Activated naive CD4-positive, alpha-beta T cell treated with anti-CD3 and anti-CD28 coated beads for 36 hours (primary cell): ENCODE measurements around the gene KCNC2. TPM values are rescaled to one million over a fixed set of nuclear protein-coding genes. Genes with fewer than 3 reads are reported as not detected.
"Not testable (repeated sequence)": the region's sequence is repeated elsewhere in the genome, so short reads cannot be mapped to it uniquely, and the experiment has no call there.

Source experiments
- CTCF ChIA-PET: fragments of 350-600 bp; sonication (Branson Sonifier 250); formaldehyde crosslinking; loops from one replicate; lab custom pipeline; 2021; ENCODE audit warnings: antibody characterized with exemption; lab: Charles Lee
- DNase-seq: peaks from one replicate; pipeline ENCODE4 v3.0.0-alpha.2; 2020
- H3K27ac Mint-ChIP-seq: one replicate; pipeline ENCODE4 v1.8.0; 2021; ENCODE audit warnings: mild to moderate bottlenecking, mixed read lengths
- H3K27me3 Mint-ChIP-seq: one replicate; pipeline ENCODE4 v1.8.0; 2021; ENCODE audit warnings: low read depth, mixed read lengths
- H3K36me3 Mint-ChIP-seq: one replicate; pipeline ENCODE4 v1.8.0; 2021; ENCODE audit warnings: low read depth, mixed read lengths
- H3K4me1 Mint-ChIP-seq: one replicate; pipeline ENCODE4 v1.8.0; 2021; ENCODE audit warnings: low read depth, mixed read lengths
- H3K4me3 Mint-ChIP-seq: one replicate; pipeline ENCODE4 v1.8.0; 2021; ENCODE audit warnings: mild to moderate bottlenecking, moderate library complexity, mixed read lengths
- H3K9me3 Mint-ChIP-seq: one replicate; pipeline ENCODE4 v1.8.0; 2021; ENCODE audit warnings: mixed read lengths
- intact Hi-C: fragments of 100-400 bp; cut with micrococcal nuclease; formaldehyde crosslinking; loops from one replicate; pipeline ENCODE4 v1.15.1; 2023
- total RNA-seq, 2 experiments: library from RNA; stranded (reverse); gene quantifications; one replicate each; pipeline ENCODE4 v1.2.3, GENCODE V29; 2021

The KCNC2 gene
- total RNA-seq, 2 experiments from 2014 or later = not detected

DNA sequence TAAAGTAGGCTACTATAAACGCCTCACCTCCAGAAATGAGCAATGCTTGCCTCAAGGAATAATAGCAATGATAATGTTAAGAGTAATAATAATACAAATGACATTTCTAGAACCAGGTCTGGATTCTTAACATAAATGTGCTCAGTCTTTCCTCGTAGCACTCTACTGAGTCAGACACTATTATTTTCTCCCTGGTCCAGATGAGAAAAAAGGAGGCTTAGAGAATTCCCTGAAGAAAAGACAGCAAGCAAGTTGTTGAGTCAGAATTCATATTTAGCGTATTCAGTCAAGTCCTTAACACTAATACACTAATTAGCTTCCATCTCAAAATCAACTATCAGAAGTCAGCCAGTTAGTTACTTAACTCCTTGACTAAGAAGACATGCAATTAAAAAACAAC is 13.2 kb downstream of the KCNC2 start:
- Mint-ChIP-seq H3K9me3 (no peaks in the 10 kb centered on the region), H3K4me3 (no peak overlapping the region), H3K4me1 (peaks cover 5% of the 10 kb centered on the region), H3K36me3 (no peaks in the 10 kb centered on the region), H3K27me3 (peaks cover 10% of the 10 kb centered on the region), H3K27ac (no peak overlapping the region)
- CTCF ChIA-PET = no interaction called here
- intact Hi-C loops = no loop called here
- no peak for DNase-seq

DNA sequence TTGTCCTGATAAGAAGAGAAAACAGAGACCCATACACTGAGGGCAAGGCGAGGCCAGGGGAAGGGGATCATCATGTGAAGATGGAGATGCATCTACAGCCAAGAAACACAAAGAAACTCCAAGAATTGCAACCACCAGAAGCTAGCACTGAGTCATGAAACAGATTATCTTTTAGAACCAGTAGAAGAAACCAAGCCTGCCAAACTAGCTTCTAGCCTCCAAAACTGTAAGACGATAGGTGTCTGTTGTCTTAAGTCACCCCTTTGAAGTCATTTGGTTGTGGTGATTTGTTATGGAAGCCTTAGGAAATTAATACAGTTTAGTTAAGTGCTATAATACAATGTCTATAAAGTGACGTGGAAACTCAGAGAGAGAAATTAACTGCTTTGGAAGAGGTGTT is 15.4 kb downstream of the KCNC2 start:
- intact Hi-C loops = no loop called here
- H3K4me1 Mint-ChIP-seq = no peaks in the 10 kb centered on the region
- H3K9me3 Mint-ChIP-seq = no peaks in the 10 kb centered on the region
- no peak overlapping the region for H3K4me3 Mint-ChIP-seq
- no peak for DNase-seq
- H3K27me3 Mint-ChIP-seq = peaks cover 3% of the 10 kb centered on the region
- CTCF ChIA-PET = no interaction called here
- no peak overlapping the region for H3K27ac Mint-ChIP-seq
- H3K36me3 Mint-ChIP-seq = no peaks in the 10 kb centered on the region

DNA sequence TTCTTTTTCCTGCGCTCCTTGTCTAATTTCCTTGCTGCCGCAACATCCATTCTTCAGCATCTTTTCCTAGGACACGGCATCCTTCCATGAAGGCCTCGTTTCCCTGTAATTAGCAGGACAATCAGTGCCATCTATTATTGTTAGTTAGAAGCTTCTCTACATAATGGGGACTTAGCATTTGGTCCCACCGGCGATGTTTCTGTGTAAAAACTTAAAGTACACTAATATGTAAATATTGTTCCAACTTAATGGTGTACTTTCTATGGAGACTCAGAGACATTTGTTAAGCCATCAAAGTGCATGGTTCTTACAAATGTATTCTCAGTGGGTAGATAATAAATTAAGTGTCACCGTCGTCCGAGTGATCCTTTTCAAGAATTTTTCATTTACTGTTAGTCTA is 17.4 kb downstream of the KCNC2 start:
- Mint-ChIP-seq H3K4me3 (no peak overlapping the region), H3K9me3 (no peaks in the 10 kb centered on the region), H3K27me3 (peaks cover 3% of the 10 kb centered on the region), H3K4me1 (no peaks in the 10 kb centered on the region), H3K27ac (no peak overlapping the region), H3K36me3 (no peaks in the 10 kb centered on the region)
- CTCF ChIA-PET = no interaction called here
- intact Hi-C loops = no loop called here
- DNase-seq = no peak

DNA sequence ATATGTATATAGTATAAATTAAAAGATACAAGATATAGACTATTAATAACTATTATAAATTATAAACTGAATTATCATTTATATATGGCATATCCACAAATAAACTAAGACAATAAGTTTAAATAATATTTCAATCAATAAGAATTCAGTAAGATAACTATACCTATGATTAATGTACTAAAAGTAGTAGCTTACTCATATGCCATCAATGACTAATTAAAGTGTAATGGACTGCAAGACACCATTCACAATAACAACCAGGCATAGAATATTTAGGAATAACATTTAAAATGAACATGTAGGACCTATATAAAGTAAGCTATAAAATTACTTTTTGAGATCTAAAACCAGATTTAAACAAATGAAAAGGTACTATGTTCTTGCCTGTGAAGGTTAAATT is 18.8 kb downstream of the KCNC2 start:
- no peaks in the 10 kb centered on the region for H3K4me1 Mint-ChIP-seq
- no peaks in the 10 kb centered on the region for H3K36me3 Mint-ChIP-seq
- H3K4me3 Mint-ChIP-seq = no peak overlapping the region
- no peak overlapping the region for H3K27ac Mint-ChIP-seq
- peaks cover 3% of the 10 kb centered on the region for H3K27me3 Mint-ChIP-seq
- CTCF ChIA-PET = no interaction called here
- no peaks in the 10 kb centered on the region for H3K9me3 Mint-ChIP-seq
- DNase-seq = no peak
- intact Hi-C loops = no loop called here

DNA sequence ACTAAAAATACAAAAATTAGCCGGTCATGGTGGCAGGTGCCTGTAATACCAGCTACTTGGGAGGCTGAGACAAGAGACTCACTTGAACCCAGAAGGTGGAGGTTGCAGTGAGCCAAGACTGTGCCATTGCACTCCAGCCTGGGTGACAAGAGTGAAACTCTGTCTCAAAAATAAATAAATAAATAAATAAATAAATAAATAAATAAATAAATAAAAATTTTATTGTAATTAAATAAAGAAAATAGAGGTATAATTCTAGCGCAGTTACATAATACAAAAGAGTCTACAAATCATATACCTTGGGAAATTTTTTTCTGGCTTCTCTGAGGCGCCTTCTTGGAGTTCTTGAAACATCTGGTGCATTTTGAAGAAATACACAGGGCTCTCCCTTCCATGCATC is 23.8 kb downstream of the KCNC2 start:
- H3K36me3 Mint-ChIP-seq, H3K4me1 Mint-ChIP-seq, H3K27ac Mint-ChIP-seq, DNase-seq, CTCF ChIA-PET, H3K4me3 Mint-ChIP-seq, H3K27me3 Mint-ChIP-seq, intact Hi-C loops, H3K9me3 Mint-ChIP-seq: not testable (repeated sequence)

DNA sequence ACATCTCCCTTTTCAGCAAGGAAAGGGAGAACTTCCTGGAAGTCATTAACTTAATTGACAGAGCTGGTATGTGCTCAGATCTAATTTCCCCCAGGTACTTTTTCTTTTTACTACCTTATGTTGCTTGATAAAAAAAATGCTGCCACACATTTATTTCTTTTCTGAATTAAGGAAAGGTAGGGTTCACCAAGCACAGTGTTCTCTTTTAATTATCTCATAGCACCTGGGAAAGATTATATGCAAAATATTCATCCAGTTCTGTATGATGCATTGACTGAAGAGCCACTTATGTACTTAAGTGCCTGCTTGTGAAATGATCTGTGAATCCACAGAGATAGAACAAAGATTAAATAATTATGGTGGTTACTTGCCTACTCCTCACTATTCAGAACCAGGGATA is 25.1 kb downstream of the KCNC2 start:
- CTCF ChIA-PET = no interaction called here
- no peak overlapping the region for H3K27ac Mint-ChIP-seq
- H3K9me3 Mint-ChIP-seq = no peaks in the 10 kb centered on the region
- H3K27me3 Mint-ChIP-seq = no peaks in the 10 kb centered on the region
- intact Hi-C loops = no loop called here
- H3K4me3 Mint-ChIP-seq = no peak overlapping the region
- DNase-seq = no peak
- no peaks in the 10 kb centered on the region for H3K4me1 Mint-ChIP-seq
- no peaks in the 10 kb centered on the region for H3K36me3 Mint-ChIP-seq

DNA sequence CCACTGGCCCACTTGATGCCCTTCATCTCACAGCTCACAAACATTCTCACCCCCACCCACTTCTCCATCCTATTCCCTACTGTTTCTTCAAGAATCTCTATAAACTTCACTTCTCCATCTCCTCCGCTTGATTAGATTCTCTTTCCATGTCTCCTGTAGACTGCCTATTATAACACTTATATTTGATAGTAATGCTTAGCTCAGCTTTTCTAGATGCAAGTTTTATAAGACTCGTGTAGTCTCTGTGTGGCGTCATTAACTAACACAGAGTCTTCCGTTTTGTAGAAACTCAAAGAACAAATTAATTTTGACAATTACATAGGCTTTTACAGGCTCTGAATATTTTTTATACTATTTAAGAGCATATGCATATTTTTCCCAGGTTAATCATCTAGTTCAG is 25.7 kb downstream of the KCNC2 start:
- intact Hi-C loops = no loop called here

DNA sequence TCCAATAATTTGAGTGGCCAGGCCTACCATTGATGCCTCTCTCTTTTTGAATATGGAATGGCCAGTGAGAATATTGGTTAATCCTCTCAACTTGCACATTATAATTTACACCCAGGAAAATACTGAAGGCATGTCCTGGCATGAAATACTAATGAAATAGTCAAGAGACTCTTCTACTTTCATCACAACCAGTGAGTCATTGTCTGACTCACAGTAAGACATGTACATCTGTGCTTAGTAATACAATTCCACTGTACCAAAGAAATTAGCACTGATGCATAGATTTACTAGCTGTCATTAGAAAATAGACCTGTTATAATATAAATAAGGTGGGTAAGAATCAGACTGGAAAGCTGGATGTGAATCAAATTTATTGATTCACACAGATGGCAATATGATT is 31.6 kb downstream of the KCNC2 start:
- intact Hi-C loops = no loop called here
- no peaks in the 10 kb centered on the region for H3K9me3 Mint-ChIP-seq
- no peaks in the 10 kb centered on the region for H3K27me3 Mint-ChIP-seq
- H3K27ac Mint-ChIP-seq = no peak overlapping the region
- no peaks in the 10 kb centered on the region for H3K4me1 Mint-ChIP-seq
- DNase-seq = no peak
- no peak overlapping the region for H3K4me3 Mint-ChIP-seq
- no peaks in the 10 kb centered on the region for H3K36me3 Mint-ChIP-seq
- CTCF ChIA-PET = interaction anchor here (0.7 kb wide), 1 partner anchor 65 kb away, joined by 4 read pairs; no protein-coding TSS in a partner anchor

More for the DNA sequence above, 25.7 kb downstream of the KCNC2 start:
- no peak for DNase-seq
- no peaks in the 10 kb centered on the region for H3K4me1 Mint-ChIP-seq
- no peak overlapping the region for H3K4me3 Mint-ChIP-seq
- H3K36me3 Mint-ChIP-seq = no peaks in the 10 kb centered on the region
- CTCF ChIA-PET = no interaction called here
- no peak overlapping the region for H3K27ac Mint-ChIP-seq
- no peaks in the 10 kb centered on the region for H3K27me3 Mint-ChIP-seq
- no peaks in the 10 kb centered on the region for H3K9me3 Mint-ChIP-seq

DNA sequence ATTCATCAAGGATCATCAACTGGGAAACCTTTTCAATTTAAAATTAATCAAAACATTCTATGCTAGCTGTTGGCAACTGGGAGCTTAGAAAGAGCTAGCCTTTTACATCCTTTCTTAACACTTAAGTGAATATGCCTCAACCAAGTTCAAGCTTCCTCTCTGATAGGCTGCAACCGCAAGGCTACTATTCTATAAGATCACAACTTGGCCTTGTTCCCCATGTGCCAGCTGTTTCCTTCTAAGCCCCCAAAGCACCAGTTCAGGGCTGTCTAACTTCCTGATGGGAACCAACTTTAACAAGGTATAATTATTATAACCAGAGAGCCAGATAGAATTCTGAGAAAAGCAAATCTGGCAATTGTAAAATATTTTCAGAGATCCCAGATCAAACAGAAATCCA is 37.0 kb downstream of the KCNC2 start:
- no peaks in the 10 kb centered on the region for H3K4me1 Mint-ChIP-seq
- no peaks in the 10 kb centered on the region for H3K36me3 Mint-ChIP-seq
- no peak for DNase-seq
- no peaks in the 10 kb centered on the region for H3K27me3 Mint-ChIP-seq
- H3K9me3 Mint-ChIP-seq = no peaks in the 10 kb centered on the region
- no peak overlapping the region for H3K27ac Mint-ChIP-seq
- intact Hi-C loops = no loop called here
- H3K4me3 Mint-ChIP-seq = no peak overlapping the region
- CTCF ChIA-PET = no interaction called here

DNA sequence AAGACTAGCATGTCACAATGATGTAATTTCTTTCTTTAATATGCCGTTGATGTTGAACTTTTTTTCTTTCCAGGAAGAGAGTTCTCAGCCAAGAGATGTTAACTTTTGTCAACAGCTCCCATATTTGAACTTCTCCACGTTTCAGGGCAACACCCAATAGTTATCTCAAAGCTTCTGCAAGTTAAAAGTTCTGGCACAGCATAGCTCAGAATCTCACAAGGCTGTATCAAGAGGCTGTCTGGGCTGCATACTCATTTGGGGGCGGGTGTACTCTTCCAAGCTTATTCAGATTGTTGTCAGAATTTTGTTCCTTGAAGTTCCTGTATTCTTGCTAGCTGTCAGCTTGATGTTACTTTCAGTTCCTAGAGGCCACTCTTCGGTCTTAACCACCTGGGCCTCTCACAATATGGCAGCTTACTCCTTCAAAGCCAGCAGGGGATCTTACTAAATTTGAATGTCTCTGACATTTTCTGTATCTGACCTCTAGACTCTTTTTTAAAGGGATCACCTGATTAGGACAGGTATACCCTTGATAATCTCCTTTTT is 38.9 kb downstream of the KCNC2 start:
- intact Hi-C loops = no loop called here
- Mint-ChIP-seq H3K4me3 (no peak overlapping the region), H3K9me3 (no peaks in the 10 kb centered on the region), H3K27me3 (no peaks in the 10 kb centered on the region), H3K36me3 (no peaks in the 10 kb centered on the region), H3K27ac (no peak overlapping the region), H3K4me1 (no peaks in the 10 kb centered on the region)
- CTCF ChIA-PET = no interaction called here
- no peak for DNase-seq

DNA sequence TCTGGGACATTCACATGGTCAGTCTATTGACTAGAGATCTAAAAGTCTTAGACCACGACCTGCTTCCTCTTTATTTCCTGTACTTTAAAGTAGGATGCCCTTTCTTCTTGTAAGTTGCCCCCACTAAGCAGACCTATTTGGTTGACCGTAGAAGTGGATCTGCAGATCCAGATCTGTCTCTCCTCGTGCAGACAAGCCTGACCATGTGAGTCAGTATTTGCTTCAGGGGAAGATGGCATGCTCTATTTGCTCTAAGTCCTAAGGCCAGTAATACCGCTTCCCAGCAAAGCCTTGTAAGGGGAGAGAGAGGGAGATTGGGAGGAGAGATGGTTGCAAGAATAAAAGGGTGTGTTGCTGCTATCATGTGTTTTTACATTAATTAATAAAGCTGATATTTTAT is 46.8 kb downstream of the KCNC2 start:
- Mint-ChIP-seq H3K4me1 (no peaks in the 10 kb centered on the region), H3K9me3 (no peaks in the 10 kb centered on the region), H3K4me3 (no peak overlapping the region), H3K27ac (no peak overlapping the region), H3K36me3 (no peaks in the 10 kb centered on the region), H3K27me3 (peaks cover 2% of the 10 kb centered on the region)
- intact Hi-C loops = no loop called here
- CTCF ChIA-PET = no interaction called here
- DNase-seq = no peak

DNA sequence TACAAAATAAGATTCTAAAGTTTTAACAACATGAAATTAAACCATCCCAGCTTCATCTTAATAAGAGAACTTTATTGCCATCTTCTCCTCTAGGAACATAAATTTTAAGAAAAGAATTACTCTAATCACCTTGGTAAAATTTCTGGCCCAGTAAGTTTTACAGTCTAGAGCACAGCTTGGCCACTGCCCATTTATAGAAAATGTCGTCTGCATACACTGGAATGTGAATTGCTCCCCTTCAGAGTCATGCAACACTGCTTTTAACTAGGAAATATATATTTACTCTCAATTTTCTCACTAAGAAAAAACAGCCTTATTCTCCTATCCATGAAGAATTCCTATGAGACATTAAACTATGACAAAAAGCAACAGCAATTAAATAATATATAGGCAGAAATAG is 48.2 kb downstream of the KCNC2 start:
- Mint-ChIP-seq H3K36me3 (no peaks in the 10 kb centered on the region), H3K4me1 (no peaks in the 10 kb centered on the region), H3K27me3 (peaks cover 2% of the 10 kb centered on the region), H3K4me3 (no peak overlapping the region), H3K27ac (no peak overlapping the region), H3K9me3 (no peaks in the 10 kb centered on the region)
- intact Hi-C loops = no loop called here
- CTCF ChIA-PET = no interaction called here
- DNase-seq = no peak

DNA sequence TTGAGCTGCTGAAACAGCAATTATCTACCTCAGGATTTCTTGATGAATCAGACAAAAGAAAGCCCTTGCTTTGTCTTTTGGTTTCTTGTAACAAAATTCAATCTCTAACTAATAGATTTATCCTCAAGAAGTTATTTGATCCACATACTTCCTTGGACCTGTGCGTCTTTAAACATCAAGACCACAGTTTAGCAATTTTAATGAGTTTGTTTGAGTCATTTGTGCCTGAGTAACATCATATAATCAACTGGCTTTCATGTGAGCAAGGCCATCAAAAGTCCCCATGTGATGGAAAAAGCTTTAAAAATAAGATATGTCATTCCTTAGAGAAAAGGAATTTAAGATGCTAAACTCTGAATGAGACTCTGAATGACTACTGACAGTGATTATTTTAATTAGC is 52.3 kb downstream of the KCNC2 start:
- DNase-seq = no peak
- H3K27me3 Mint-ChIP-seq = no peaks in the 10 kb centered on the region
- no peaks in the 10 kb centered on the region for H3K4me1 Mint-ChIP-seq
- no peaks in the 10 kb centered on the region for H3K9me3 Mint-ChIP-seq
- intact Hi-C loops = loop anchor here (5.0 kb wide), 1 partner anchor 130 kb away; no protein-coding TSS in a partner anchor
- no peaks in the 10 kb centered on the region for H3K36me3 Mint-ChIP-seq
- no peak overlapping the region for H3K27ac Mint-ChIP-seq
- H3K4me3 Mint-ChIP-seq = no peak overlapping the region
- CTCF ChIA-PET = interaction anchor here (0.6 kb wide), 1 partner anchor 350 kb away, joined by 3 read pairs; no protein-coding TSS in a partner anchor
